Astrocyte (in vitro differentiated cells and primary cell): Measurements from ENCODE around the gene S100P. TPM values are rescaled to one million over a fixed set of nuclear protein-coding genes. Genes with fewer than 3 reads are reported as not detected.
A peak's percentile ranks its signal among the peaks of the same experiment; 100 is the strongest.

ENCODE experiments used
- DNase-seq: peaks from one replicate; pipeline ENCODE4 v3.0.0-alpha.2; 2010; ENCODE audit warnings: low read depth
- FAIRE-seq: peaks from 2 replicates; lab custom pipeline; 2011; peaks lifted over from hg19 to GRCh38; lab: Jason Lieb, UNC
- H2AFZ ChIP-seq: 2 replicates; pipeline ENCODE4 v1.6.0; 2012; ENCODE audit warnings: low read depth, low read length, inconsistent platforms
- H3K27ac ChIP-seq: 2 replicates; pipeline ENCODE4 v1.5.1; 2011; ENCODE audit warnings: low read depth, low read length, inconsistent platforms
- H3K27me3 ChIP-seq: 2 replicates; pipeline ENCODE4 v1.6.0; 2011; ENCODE audit warnings: low read length, inconsistent platforms; ENCODE audit not compliant: insufficient read depth
- H3K36me3 ChIP-seq: 2 replicates; pipeline ENCODE4 v1.5.1; 2011; ENCODE audit warnings: low read length, inconsistent platforms; ENCODE audit not compliant: insufficient read depth
- H3K4me1 ChIP-seq: 2 replicates; pipeline ENCODE4 v1.5.1; 2011; ENCODE audit warnings: low read length, inconsistent platforms; ENCODE audit not compliant: insufficient read depth
- H3K4me2 ChIP-seq: 2 replicates; pipeline ENCODE4 v1.6.0; 2012; ENCODE audit warnings: low read length, inconsistent platforms
- H3K4me3 ChIP-seq: 2 replicates; pipeline ENCODE4 v1.5.1; 2011; ENCODE audit warnings: low read depth, mild to moderate bottlenecking, low read length, inconsistent platforms; ENCODE audit not compliant: insufficient read depth
- H3K79me2 ChIP-seq: 2 replicates; pipeline ENCODE4 v1.6.0; 2012; ENCODE audit warnings: mild to moderate bottlenecking, low read length, inconsistent platforms; ENCODE audit not compliant: insufficient read depth
- H3K9ac ChIP-seq: 2 replicates; pipeline ENCODE4 v1.6.0; 2012; ENCODE audit warnings: mild to moderate bottlenecking, low read length, inconsistent platforms
- H3K9me3 ChIP-seq: 2 replicates; pipeline ENCODE4 v1.5.1; 2012; ENCODE audit warnings: low read depth, mild to moderate bottlenecking, low read length, inconsistent platforms; ENCODE audit not compliant: insufficient read depth
- H4K20me1 ChIP-seq: 2 replicates; pipeline ENCODE4 v1.6.0; 2012; ENCODE audit warnings: low read length, inconsistent platforms; ENCODE audit not compliant: insufficient read depth
- H3K27ac Mint-ChIP-seq: one replicate; pipeline ENCODE4 v1.8.0; 2021; ENCODE audit warnings: mild to moderate bottlenecking, mixed read lengths; ENCODE audit not compliant: unreplicated experiment
- H3K27me3 Mint-ChIP-seq: one replicate; pipeline ENCODE4 v1.8.0; 2021; ENCODE audit warnings: low read depth, mixed read lengths; ENCODE audit not compliant: unreplicated experiment
- H3K36me3 Mint-ChIP-seq: one replicate; pipeline ENCODE4 v1.8.0; 2021; ENCODE audit warnings: low read depth, mixed read lengths; ENCODE audit not compliant: unreplicated experiment
- H3K4me1 Mint-ChIP-seq: one replicate; pipeline ENCODE4 v1.8.0; 2021; ENCODE audit warnings: low read depth, mixed read lengths; ENCODE audit not compliant: unreplicated experiment
- H3K4me3 Mint-ChIP-seq: one replicate; pipeline ENCODE4 v1.8.0; 2021; ENCODE audit warnings: mild to moderate bottlenecking, moderate library complexity, mixed read lengths; ENCODE audit not compliant: unreplicated experiment
- H3K9me3 Mint-ChIP-seq: one replicate; pipeline ENCODE4 v1.8.0; 2021; ENCODE audit warnings: mild to moderate bottlenecking, mixed read lengths; ENCODE audit not compliant: unreplicated experiment
- EZH2 ChIP-seq: IDR thresholded peaks from 2 replicates; pipeline ENCODE4 v1.6.1; 2012; ENCODE audit warnings: mild to moderate bottlenecking, low read length, inconsistent platforms; ENCODE audit not compliant: insufficient read depth
- total RNA-seq: library from RNA; stranded (reverse); gene quantifications from 2 replicates; pipeline ENCODE4 v1.2.1, GENCODE V29; 2021
- TF ChIP-seq, protein P1 (sequence below): IDR thresholded peaks from 2 replicates; pipeline ENCODE4 v1.5.1; 2011; ENCODE audit warnings: low read depth, mild to moderate bottlenecking, inconsistent platforms, low read length, moderate library complexity; ENCODE audit not compliant: insufficient read depth

S100P gene
- total RNA-seq, 1 donor from 2014 or later: not detected

DNA sequence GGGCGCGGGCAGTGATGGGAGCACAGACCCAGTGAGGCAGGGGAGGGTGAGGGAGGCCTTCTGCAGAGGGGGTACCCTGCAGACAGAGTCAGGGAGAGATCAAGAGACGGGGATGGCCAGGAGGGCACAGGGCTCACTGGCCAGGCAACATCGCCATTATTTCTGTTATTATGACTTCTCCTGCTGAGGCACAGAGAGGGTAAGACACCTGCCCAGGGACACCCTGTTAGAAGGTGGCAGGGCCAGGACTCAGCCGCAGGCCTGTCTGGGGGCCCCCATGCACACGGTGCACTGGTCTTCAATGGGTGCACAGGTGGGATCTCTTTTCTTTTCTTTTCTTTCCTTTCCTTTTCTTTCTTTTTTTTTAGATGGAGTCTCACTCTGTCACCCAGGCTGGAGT lies 38.1 kb downstream of the S100P start:
- no peak overlapping the region for H3K9ac ChIP-seq
- no peaks in the 10 kb centered on the region for H3K36me3 ChIP-seq
- H3K79me2 ChIP-seq: no peaks in the 10 kb centered on the region
- no peak overlapping the region for H3K4me3 ChIP-seq
- H3K9me3 Mint-ChIP-seq: peaks cover 2% of the 10 kb centered on the region
- no peak overlapping the region for H2AFZ ChIP-seq
- FAIRE-seq (no peak), DNase-seq (no peak)
- H3K27ac Mint-ChIP-seq: peak overlapping the region; percentile 72
- no peak overlapping the region for H3K4me3 Mint-ChIP-seq
- H3K36me3 Mint-ChIP-seq: no peaks in the 10 kb centered on the region
- peaks cover 16% of the 10 kb centered on the region for H3K4me1 ChIP-seq
- peaks cover 4% of the 10 kb centered on the region for H3K27me3 Mint-ChIP-seq
- H4K20me1 ChIP-seq: no peaks in the 10 kb centered on the region
- H3K27ac ChIP-seq: no peak overlapping the region
- H3K4me1 Mint-ChIP-seq: peaks cover 5% of the 10 kb centered on the region
- TF ChIP-seq, protein P1, sequence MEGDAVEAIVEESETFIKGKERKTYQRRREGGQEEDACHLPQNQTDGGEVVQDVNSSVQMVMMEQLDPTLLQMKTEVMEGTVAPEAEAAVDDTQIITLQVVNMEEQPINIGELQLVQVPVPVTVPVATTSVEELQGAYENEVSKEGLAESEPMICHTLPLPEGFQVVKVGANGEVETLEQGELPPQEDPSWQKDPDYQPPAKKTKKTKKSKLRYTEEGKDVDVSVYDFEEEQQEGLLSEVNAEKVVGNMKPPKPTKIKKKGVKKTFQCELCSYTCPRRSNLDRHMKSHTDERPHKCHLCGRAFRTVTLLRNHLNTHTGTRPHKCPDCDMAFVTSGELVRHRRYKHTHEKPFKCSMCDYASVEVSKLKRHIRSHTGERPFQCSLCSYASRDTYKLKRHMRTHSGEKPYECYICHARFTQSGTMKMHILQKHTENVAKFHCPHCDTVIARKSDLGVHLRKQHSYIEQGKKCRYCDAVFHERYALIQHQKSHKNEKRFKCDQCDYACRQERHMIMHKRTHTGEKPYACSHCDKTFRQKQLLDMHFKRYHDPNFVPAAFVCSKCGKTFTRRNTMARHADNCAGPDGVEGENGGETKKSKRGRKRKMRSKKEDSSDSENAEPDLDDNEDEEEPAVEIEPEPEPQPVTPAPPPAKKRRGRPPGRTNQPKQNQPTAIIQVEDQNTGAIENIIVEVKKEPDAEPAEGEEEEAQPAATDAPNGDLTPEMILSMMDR: no peak
- TF ChIP-seq EZH2: no peak
- H3K27me3 ChIP-seq: no peaks in the 10 kb centered on the region
- no peaks in the 10 kb centered on the region for H3K9me3 ChIP-seq
- H3K4me2 ChIP-seq: no peak overlapping the region

DNA sequence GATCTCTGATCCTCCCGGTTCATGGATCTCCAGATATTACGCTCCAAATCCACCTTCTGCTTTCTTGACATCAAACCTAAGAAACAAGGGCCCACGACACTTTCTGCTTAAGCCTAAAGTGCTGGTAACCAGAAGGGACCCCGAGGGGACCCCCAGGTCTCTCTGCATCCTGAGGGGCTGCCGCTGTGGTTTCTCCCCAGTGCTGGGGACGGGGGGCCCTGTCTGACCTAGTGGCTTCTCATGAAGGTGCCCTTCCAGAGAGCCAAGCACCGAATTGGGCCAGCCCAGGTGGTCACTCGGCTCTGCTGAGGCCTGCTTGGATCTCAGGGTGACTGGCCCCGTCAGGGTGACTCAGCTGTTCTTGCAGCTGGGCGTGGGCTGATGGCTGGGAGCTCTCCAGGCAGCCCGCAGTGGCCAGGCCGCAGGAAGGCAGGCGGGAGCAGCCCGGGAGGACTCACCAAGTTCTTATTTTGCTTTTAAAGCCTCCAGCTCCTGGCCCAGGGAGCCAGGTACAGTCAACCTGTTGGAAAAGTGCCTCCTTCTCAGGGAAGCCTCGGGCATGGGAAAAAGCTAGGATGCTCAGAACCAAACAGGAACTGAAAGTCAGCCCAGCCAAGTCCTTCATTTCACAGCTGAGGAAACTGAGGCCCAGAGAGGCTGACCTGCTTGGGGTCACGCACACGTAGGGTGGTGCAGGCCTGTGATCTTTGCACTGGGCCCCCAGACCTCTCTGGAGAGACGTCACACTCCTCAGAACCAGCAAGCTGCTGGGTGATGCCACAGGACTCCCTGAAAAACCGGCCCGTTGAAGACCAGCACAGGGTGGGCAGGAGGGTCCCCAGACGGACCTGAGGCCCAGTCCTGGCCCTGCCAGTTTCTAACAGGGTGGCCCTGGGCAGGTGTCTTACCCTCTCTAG lies 39.0 kb downstream of the S100P start:
- H3K4me2 ChIP-seq: peak overlapping the region; percentile 62
- H3K79me2 ChIP-seq: no peaks in the 10 kb centered on the region
- DNase-seq: peak; percentile 93
- no peak for TF ChIP-seq EZH2
- TF ChIP-seq, protein P1: no peak
- no peaks in the 10 kb centered on the region for H4K20me1 ChIP-seq
- no peak for FAIRE-seq
- Mint-ChIP-seq H3K27ac (peak overlapping the region; percentile 90), H3K4me1 (peaks cover 5% of the 10 kb centered on the region), H3K9me3 (peaks cover 2% of the 10 kb centered on the region), H3K36me3 (no peaks in the 10 kb centered on the region), H3K27me3 (peaks cover 4% of the 10 kb centered on the region), H3K4me3 (no peak overlapping the region)
- no peak overlapping the region for H3K4me3 ChIP-seq
- no peaks in the 10 kb centered on the region for H3K27me3 ChIP-seq
- peaks cover 10% of the 10 kb centered on the region for H3K4me1 ChIP-seq
- no peaks in the 10 kb centered on the region for H3K9me3 ChIP-seq
- H3K27ac ChIP-seq: peak overlapping the region; percentile 73
- no peaks in the 10 kb centered on the region for H3K36me3 ChIP-seq
- peak overlapping the region; percentile 53 for H2AFZ ChIP-seq
- H3K9ac ChIP-seq: peak overlapping the region; percentile 53
